Body of pancreas (tissue), 4 donors: ENCODE data around the gene NDUFA6. TPM values are rescaled to one million over a fixed set of nuclear protein-coding genes. Genes with fewer than 3 reads are reported as not detected.
"Not testable (repeated sequence)": the region's sequence is repeated elsewhere in the genome, so short reads cannot be mapped to it uniquely, and the experiment has no call there.

Experiments
- ATAC-seq: fragments of 150-250 bp; one replicate; pipeline ENCODE4 v1.9.1; 2016
- DNase-seq, 4 donors: peaks; one replicate each; pipeline ENCODE4 v3.0.0-alpha.2; 2019
- H3K27ac ChIP-seq, 4 donors: fragments of 200-600 bp; sonication (generic); 1 replicate in 3 of 4; 2 replicates in 1 of 4; pipeline versions ENCODE4 v1.5.1 to v1.6.1; 2016 to 2019; ENCODE audit warnings: mild to moderate bottlenecking in 1 of 4, mixed read lengths in 1 of 4, moderate library complexity in 1 of 4
- H3K27me3 ChIP-seq, 2 donors: fragments of 200-600 bp; sonication (generic); one replicate each; pipeline ENCODE4 v1.6.0; 2016; ENCODE audit warnings: mild to moderate bottlenecking in 1 of 2
- H3K36me3 ChIP-seq, 2 donors: fragments of 200-600 bp; sonication (generic); replicated peaks in 1 of 2; 2 replicates each; pipeline ENCODE4 v1.5.1; 2016; ENCODE audit warnings: low read depth in 2 of 2; ENCODE audit not compliant: insufficient read depth in 1 of 2
- H3K4me1 ChIP-seq: fragments of 200-600 bp; sonication (generic); one replicate; pipeline ENCODE4 v1.6.0; 2016
- H3K4me3 ChIP-seq, 2 donors: fragments of 200-600 bp; sonication (generic); 1 replicate in 1 of 2; 2 replicates in 1 of 2; pipeline ENCODE4 v1.5.1; 2016 to 2019
- H3K9me3 ChIP-seq, 3 donors: fragments of 200-600 bp; sonication (generic); 1 replicate in 2 of 3; 2 replicates in 1 of 3; pipeline ENCODE4 v1.5.1; 2016
- POLR2A ChIP-seq, 3 donors: fragments of 450-650 bp; IDR thresholded peaks; one replicate each; pipeline ENCODE4 v1.6.1; 2016; ENCODE audit warnings: antibody characterized with exemption in 3 of 3, mild to moderate bottlenecking in 2 of 3
- WGBS, 2 donors: methylation state at CpG; one replicate each; pipeline ENCODE4 v1.1.5; 2017; 5-methylcytosine and 5-hydroxymethylcytosine counted together
- intact Hi-C: fragments of 100-400 bp; cut with DNase I; formaldehyde crosslinking; loops from one replicate; pipeline ENCODE4 v1.15.1; 2023
- total RNA-seq, 2 donors: library from RNA; depleted of rRNA; stranded (reverse); fragments of >200 nt; gene quantifications; one replicate each; pipeline ENCODE4 v1.1.0, GENCODE V29; 2016
- TF ChIP-seq, protein P1 (sequence below), 7 experiments: fragments of 450-650 bp in 4 of 7; fragments of 200-600 bp in 3 of 7; sonication (generic) in 3 of 7; IDR thresholded peaks; one replicate each; pipeline ENCODE4 v1.5.1; 2016 to 2019; ENCODE audit warnings: antibody characterized with exemption in 7 of 7

NDUFA6 gene
- total RNA-seq, 2 donors from 2014 or later = 18.9 to 30.3 TPM

DNA sequence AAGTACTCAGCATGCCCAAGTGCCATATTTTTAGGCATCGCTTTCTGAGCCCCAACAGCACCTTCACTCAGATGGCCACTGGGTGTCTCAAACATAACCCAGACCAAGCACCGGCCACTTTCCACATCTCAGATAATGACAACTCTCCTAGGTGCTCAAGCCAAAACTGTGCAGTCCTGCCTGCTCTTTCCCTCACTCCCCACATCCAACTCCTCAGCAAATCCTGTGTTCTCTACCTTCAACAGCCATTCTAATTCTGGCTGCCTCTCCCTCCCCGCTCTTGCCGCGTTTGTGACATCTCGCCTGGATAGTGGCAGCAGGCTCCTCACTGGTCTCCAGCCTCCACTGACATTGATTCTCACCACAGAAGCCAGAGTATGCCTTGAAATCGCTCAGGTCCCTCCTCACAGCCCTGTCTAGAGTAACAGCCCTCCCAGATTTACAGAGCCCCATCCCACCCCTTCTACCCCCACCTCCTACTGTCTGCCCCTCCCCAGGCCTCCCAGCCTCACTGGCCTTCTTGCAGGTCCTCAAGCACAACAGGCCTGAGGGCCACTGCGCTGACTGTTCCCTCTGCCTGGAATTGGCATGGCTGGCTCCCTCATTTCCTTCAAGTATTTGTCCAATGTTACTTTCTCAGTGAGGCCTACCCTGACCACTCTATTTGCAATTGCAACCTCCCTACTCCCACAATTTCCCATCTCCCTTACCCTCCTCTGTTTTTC, 17.8 kb downstream of the NDUFA6 start:
- WGBS, 2 donors = 77 to 85% methylated on average over 8 of the region's 8 CpGs
- no peaks in the 10 kb centered on the region for H3K27me3 ChIP-seq
- H3K9me3 ChIP-seq = no peaks in the 10 kb centered on the region
- DNase-seq (no peak), ATAC-seq (no peak)
- intact Hi-C loops = no loop called here
- H3K27ac ChIP-seq = no peak overlapping the region
- H3K36me3 ChIP-seq = no peaks in the 10 kb centered on the region
- H3K4me1 ChIP-seq = peaks cover 44% of the 10 kb centered on the region
- no peak overlapping the region for H3K4me3 ChIP-seq
- TF ChIP-seq, protein P1, sequence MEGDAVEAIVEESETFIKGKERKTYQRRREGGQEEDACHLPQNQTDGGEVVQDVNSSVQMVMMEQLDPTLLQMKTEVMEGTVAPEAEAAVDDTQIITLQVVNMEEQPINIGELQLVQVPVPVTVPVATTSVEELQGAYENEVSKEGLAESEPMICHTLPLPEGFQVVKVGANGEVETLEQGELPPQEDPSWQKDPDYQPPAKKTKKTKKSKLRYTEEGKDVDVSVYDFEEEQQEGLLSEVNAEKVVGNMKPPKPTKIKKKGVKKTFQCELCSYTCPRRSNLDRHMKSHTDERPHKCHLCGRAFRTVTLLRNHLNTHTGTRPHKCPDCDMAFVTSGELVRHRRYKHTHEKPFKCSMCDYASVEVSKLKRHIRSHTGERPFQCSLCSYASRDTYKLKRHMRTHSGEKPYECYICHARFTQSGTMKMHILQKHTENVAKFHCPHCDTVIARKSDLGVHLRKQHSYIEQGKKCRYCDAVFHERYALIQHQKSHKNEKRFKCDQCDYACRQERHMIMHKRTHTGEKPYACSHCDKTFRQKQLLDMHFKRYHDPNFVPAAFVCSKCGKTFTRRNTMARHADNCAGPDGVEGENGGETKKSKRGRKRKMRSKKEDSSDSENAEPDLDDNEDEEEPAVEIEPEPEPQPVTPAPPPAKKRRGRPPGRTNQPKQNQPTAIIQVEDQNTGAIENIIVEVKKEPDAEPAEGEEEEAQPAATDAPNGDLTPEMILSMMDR (IDR thresholded peaks at IDR 0.05) = no peak
- TF ChIP-seq POLR2A (IDR thresholded peaks at IDR 0.05) = no peak

DNA sequence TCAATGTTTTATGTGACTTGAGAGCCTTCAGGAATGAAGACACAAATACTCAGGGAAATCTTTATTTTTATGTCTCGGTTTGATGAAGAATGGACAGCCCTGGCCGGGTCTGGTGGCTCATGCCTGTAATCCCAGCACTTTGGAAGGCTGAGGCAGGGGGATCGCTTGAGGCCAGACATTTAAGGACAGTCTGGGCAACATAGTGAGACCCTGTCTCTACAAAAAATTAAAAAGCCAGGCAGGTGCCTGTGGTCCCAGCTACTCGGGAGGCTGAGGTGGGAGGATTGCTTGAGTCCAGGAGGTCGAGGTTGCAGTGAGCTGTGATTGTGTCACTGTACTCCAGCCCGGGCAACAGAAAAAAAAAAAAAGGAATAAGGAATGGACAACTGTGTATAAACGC, 19.1 kb downstream of the NDUFA6 start:
- H3K27me3 ChIP-seq, DNase-seq, H3K36me3 ChIP-seq, ATAC-seq, intact Hi-C loops, H3K4me3 ChIP-seq, H3K9me3 ChIP-seq: not testable (repeated sequence)
- Histone ChIP-seq H3K27ac (peak overlapping the region; percentile 68 to 89 (median 84)), H3K4me1 (peaks cover 37% of the 10 kb centered on the region)
- 65 to 74% methylated on average over 7 of the region's 7 CpGs for WGBS, 2 donors

DNA sequence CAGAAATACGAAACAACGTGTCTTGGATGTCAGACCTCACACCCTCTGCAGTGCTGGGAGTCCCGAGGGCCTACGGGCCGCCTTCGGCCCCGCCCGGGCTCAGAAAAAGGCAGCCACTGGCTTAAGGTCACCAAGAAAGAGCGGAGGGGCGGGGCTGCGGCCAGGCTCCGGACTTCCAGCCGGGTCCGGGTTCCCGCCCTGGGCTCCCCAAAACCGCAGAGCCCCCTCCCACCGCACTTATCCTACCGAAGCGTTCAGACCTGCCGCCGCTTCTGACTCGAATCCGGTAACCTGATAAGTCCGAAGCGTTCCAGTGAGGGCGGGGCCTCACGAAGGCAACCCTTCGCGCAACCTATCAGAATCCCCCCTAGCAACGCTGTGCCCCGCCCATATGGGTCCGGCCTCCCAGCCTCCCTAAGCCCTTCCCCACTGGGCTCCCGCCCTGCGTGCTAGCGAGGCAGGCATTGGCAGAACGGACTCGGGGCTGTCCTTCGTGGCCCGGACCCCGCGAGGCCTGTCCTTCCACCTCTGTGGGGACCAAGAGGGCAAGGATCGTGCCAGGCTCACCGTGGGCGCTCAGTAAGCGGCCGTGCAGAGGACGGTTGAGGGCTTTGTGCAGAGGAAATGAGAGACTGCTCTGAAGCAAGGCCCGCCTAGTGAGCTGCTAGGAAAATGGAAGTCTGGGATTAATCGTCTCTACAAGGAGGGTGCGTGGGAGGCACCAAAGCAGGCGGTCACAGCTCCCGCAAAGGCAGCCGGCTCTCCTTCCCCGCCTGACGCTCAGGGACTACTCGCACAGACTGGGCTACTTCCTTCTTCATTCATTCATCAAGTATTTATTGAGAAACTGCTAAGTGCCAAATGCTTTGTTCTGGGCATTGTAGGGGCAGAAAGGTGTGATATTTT, 19.8 kb downstream of the NDUFA6 start, which contains the start of gene NAGA:
NAGA (minus strand) TSS at position 296 of the 906 bp plus-strand sequence. CDS start 515 bp downstream, outside the sequence.
- Histone ChIP-seq H3K27ac (peak within 1 kb of the TSS; percentile 68 to 89 (median 84)), H3K4me3 (peak within 1 kb of the TSS; percentile 9 to 39), H3K4me1 (peaks cover 37% of the 10 kb centered on the region), H3K27me3 (no peaks in the 10 kb centered on the region), H3K36me3 (no peaks in the 10 kb centered on the region), H3K9me3 (no peaks in the 10 kb centered on the region)
- intact Hi-C loops = no loop called here
- TF ChIP-seq, protein P1 (IDR thresholded peaks at IDR 0.05) = no peak
- peak; percentile 58 to 83 (median 78) for TF ChIP-seq POLR2A (IDR thresholded peaks at IDR 0.05)
- DNase-seq (peak; percentile 95 to 97 (median 96)), ATAC-seq (peak; percentile 97)
- WGBS, 2 donors = 0% methylated on average over 41 to 55 of the region's 56 CpGs

DNA sequence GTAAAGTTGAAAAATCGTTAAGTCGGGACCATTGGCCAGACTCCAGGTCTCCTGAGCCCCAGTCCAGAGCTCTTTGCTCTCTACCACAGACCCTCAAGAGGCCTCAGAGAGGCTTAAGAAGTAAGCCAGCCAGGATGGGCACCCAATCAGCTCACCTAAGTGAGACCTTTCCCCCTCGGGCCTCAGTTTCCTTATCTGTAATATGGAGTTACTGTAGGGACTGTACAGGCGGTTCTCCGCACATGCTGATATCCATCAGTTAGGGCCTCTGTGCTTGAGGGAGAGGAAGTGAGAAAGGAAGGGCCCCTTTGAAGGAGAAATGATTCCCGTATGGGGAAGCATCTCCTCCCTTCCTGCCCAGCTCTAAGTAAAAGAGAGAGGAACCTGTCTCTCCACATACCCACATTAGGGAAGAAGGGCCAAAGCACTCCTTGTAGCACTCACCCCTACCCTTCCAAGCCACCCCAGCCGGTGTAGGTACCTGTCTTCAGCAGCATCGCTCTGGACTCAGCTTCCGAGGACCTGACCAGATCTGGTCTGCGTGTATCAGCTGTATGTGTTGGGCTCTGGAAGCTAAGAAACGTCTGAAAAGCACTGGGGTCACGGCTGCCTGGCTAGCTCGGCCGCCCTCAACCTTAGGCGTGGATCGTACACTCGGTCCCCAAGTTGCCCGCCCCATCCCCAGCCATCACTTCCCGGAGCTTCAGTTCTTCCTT, 20.6 kb downstream of the NDUFA6 start:
- no peaks in the 10 kb centered on the region for H3K27me3 ChIP-seq
- DNase-seq (peak in 1 of 4 donors; percentile 31), ATAC-seq (peak; percentile 1)
- TF ChIP-seq, protein P1 (IDR thresholded peaks at IDR 0.05) = no peak
- TF ChIP-seq POLR2A (IDR thresholded peaks at IDR 0.05) = no peak
- H3K4me3 ChIP-seq = peak overlapping the region; percentile 9 to 39
- peaks cover 30% of the 10 kb centered on the region for H3K4me1 ChIP-seq
- peak overlapping the region; percentile 68 to 89 (median 84) for H3K27ac ChIP-seq
- intact Hi-C loops = no loop called here
- no peaks in the 10 kb centered on the region for H3K9me3 ChIP-seq
- 18 to 25% methylated on average over 16 to 19 of the region's 19 CpGs for WGBS, 2 donors
- no peaks in the 10 kb centered on the region for H3K36me3 ChIP-seq
